Measurements from ENCODE around the gene FPR1.

Gene FPR1

DNA sequence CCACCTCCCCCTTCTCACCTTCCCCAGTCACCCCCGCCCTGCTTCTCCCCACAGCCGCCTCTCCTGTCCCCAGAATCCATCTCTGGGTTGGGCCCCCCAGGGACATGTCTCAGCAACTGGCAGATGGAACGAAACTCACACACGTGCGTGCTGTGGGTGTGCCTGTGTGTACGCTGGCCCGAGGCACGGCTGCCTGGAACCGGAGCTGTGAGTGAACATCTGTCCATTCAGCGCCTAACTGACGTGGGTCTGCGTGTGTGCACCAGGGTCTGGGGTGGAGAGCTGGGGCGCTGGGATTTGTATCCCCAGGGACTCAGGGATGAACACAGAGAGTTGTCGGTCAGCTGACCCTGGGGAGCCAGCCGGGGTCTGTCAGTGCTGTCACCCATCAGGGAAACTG is 27.1 kb downstream of the FPR1 start:
- Histone ChIP-seq H3K4me2 (ENCODE audit: low read depth, low read length, poor library complexity, severe bottlenecking) (no peak overlapping the region), H3K36me3 (ENCODE audit: low read length) (no peaks in the 10 kb centered on the region), H3K9me3 (ENCODE audit: insufficient read depth, low read length) (no peaks in the 10 kb centered on the region), H3K79me2 (ENCODE audit: insufficient read depth, low read length) (no peaks in the 10 kb centered on the region), H3K9me2 (replicated peaks; ENCODE audit: insufficient read depth, low read length) (no peaks in the 10 kb centered on the region), H3K27ac (ENCODE audit: low read depth, low read length) (no peak overlapping the region), H3K4me3 (ENCODE audit: insufficient read depth, low read length, poor library complexity, severe bottlenecking) (no peak overlapping the region), H3K27me3 (ENCODE audit: low read length) (no peaks in the 10 kb centered on the region), H3F3A (ENCODE audit: insufficient read depth) (no peaks in the 10 kb centered on the region), H3K9ac (ENCODE audit: low read length) (no peak overlapping the region), H2AFZ (ENCODE audit: low read depth, low read length, severe bottlenecking) (no peak overlapping the region), H4K20me1 (ENCODE audit: low read depth, low read length) (no peaks in the 10 kb centered on the region)
- no peak for TF ChIP-seq EZH2phosphoT487 (conservative IDR thresholded peaks at IDR 0.05; ENCODE audit: low read length)
- TF ChIP-seq, protein P1, sequence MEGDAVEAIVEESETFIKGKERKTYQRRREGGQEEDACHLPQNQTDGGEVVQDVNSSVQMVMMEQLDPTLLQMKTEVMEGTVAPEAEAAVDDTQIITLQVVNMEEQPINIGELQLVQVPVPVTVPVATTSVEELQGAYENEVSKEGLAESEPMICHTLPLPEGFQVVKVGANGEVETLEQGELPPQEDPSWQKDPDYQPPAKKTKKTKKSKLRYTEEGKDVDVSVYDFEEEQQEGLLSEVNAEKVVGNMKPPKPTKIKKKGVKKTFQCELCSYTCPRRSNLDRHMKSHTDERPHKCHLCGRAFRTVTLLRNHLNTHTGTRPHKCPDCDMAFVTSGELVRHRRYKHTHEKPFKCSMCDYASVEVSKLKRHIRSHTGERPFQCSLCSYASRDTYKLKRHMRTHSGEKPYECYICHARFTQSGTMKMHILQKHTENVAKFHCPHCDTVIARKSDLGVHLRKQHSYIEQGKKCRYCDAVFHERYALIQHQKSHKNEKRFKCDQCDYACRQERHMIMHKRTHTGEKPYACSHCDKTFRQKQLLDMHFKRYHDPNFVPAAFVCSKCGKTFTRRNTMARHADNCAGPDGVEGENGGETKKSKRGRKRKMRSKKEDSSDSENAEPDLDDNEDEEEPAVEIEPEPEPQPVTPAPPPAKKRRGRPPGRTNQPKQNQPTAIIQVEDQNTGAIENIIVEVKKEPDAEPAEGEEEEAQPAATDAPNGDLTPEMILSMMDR (IDR thresholded peaks at IDR 0.05; ENCODE audit: insufficient read depth, low read length, poor library complexity, severe bottlenecking): no peak

DNA sequence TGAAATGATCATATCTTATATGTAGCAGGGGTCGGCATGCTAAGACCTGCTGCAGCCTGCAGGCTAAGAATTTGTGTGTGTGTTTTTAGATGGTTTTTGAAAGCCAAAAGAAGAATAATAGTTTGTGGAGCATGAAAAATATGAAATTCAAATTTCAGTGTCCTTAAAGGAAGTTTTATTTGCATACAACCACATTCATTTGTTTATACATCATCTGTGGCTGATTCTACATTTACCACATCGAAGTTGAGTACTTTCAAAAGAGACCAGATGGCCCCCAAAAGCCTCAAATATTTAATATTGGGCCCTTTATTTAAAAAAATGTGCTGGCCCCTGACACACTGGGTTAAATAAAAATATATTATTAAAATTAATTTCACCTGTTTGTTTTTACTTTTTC is 29.2 kb downstream of the FPR1 start:
- Histone ChIP-seq H4K20me1 (ENCODE audit: low read depth, low read length) (no peaks in the 10 kb centered on the region), H3K27ac (ENCODE audit: low read depth, low read length) (no peak overlapping the region), H2AFZ (ENCODE audit: low read depth, low read length, severe bottlenecking) (no peak overlapping the region), H3K36me3 (ENCODE audit: low read length) (no peaks in the 10 kb centered on the region), H3K9me3 (ENCODE audit: insufficient read depth, low read length) (no peaks in the 10 kb centered on the region), H3K9ac (ENCODE audit: low read length) (no peak overlapping the region), H3K9me2 (replicated peaks; ENCODE audit: insufficient read depth, low read length) (no peaks in the 10 kb centered on the region), H3K4me3 (ENCODE audit: insufficient read depth, low read length, poor library complexity, severe bottlenecking) (no peak overlapping the region), H3F3A (ENCODE audit: insufficient read depth) (no peaks in the 10 kb centered on the region), H3K79me2 (ENCODE audit: insufficient read depth, low read length) (no peaks in the 10 kb centered on the region), H3K27me3 (ENCODE audit: low read length) (no peaks in the 10 kb centered on the region), H3K4me2 (ENCODE audit: low read depth, low read length, poor library complexity, severe bottlenecking) (no peak overlapping the region)
- no peak for TF ChIP-seq EZH2phosphoT487 (conservative IDR thresholded peaks at IDR 0.05; ENCODE audit: low read length)
- TF ChIP-seq, protein P1 (IDR thresholded peaks at IDR 0.05; ENCODE audit: insufficient read depth, low read length, poor library complexity, severe bottlenecking): no peak

DNA sequence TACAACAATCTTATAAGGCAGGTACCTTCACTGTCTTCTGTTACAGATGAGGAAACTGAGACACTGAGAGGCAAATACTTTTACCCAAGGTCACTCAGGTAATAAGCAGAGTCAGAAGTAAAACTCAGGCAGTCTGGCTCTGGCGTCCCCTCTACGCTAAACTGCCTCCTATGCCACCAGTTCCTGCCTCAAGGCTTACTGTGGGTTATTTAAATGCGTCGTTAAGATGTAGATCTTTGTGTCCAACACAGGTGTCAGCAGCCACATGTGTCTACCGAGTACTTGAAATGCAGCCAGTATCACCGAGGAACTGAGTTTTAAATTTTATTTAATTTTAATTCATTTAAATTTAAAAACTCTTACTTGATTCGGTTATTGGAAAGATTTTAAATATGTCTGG is 29.8 kb downstream of the FPR1 start:
- Histone ChIP-seq H3K79me2 (ENCODE audit: insufficient read depth, low read length) (no peaks in the 10 kb centered on the region), H4K20me1 (ENCODE audit: low read depth, low read length) (no peaks in the 10 kb centered on the region), H3K36me3 (ENCODE audit: low read length) (no peaks in the 10 kb centered on the region), H3K27me3 (ENCODE audit: low read length) (no peaks in the 10 kb centered on the region), H3F3A (ENCODE audit: insufficient read depth) (no peaks in the 10 kb centered on the region), H2AFZ (ENCODE audit: low read depth, low read length, severe bottlenecking) (no peak overlapping the region), H3K4me2 (ENCODE audit: low read depth, low read length, poor library complexity, severe bottlenecking) (no peak overlapping the region), H3K9me3 (ENCODE audit: insufficient read depth, low read length) (no peaks in the 10 kb centered on the region), H3K4me3 (ENCODE audit: insufficient read depth, low read length, poor library complexity, severe bottlenecking) (no peak overlapping the region), H3K27ac (ENCODE audit: low read depth, low read length) (no peak overlapping the region), H3K9ac (ENCODE audit: low read length) (no peak overlapping the region), H3K9me2 (replicated peaks; ENCODE audit: insufficient read depth, low read length) (no peaks in the 10 kb centered on the region)
- TF ChIP-seq, protein P1 (IDR thresholded peaks at IDR 0.05; ENCODE audit: insufficient read depth, low read length, poor library complexity, severe bottlenecking): no peak
- TF ChIP-seq EZH2phosphoT487 (conservative IDR thresholded peaks at IDR 0.05; ENCODE audit: low read length): no peak
